Measurements from ENCODE around the gene CLRN3.

CLRN3 gene

DNA sequence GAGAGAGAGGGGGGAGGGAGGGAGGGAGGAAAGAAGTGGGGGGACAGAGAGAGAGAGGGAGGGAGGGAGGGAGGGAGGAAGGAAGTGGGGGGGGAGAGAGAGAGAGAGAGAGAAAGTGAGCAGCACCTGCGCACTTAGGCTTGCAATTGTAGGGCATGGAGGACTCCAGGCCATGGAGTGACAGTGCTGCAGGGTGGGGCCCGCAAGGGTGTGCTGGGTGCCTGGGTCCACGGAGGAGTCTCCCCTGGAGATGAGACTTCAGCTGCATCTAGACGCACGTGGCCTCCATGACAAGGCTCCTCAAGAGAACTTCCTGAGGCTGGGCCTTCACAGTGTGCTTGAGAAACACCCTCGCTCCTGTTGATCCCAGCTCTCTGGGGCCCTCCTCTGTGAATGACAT lies 44.5 kb downstream of the CLRN3 start:
- Histone ChIP-seq H3K4me1 (ENCODE audit: control insufficient read depth in 1 of 2, insufficient read depth in 2 of 2, low read length in 2 of 2) (no peaks in the 10 kb centered on the region), H2BK120ac (ENCODE audit: insufficient read depth, low read length, poor library complexity) (no peak overlapping the region), H2AFZ (ENCODE audit: insufficient read depth, low read length, poor library complexity) (no peak overlapping the region), H3K23ac (ENCODE audit: low read length) (no peak overlapping the region), H3K27me3 (ENCODE audit: insufficient read depth, low read length) (no peaks in the 10 kb centered on the region), H3K79me1 (ENCODE audit: low read length) (no peaks in the 10 kb centered on the region), H3K9me3 (ENCODE audit: insufficient read depth, low read depth, low read length) (peaks cover 3% of the 10 kb centered on the region), H3K4me2 (ENCODE audit: low read length) (no peak overlapping the region), H3K9ac (ENCODE audit: low read length) (no peak overlapping the region), H3K4ac (ENCODE audit: low read depth, low read length) (no peak overlapping the region), H2BK5ac (ENCODE audit: low read depth, low read length, poor library complexity) (no peak overlapping the region), H3K79me2 (ENCODE audit: control insufficient read depth, insufficient read depth, low read length, poor library complexity) (no peaks in the 10 kb centered on the region), H4K12ac (ENCODE audit: low read depth, low read length) (no peak overlapping the region), H3K18ac (ENCODE audit: low read length) (no peak overlapping the region), H3K14ac (ENCODE audit: low read length) (no peak overlapping the region), H3K27ac (ENCODE audit: low read depth, low read length) (no peak overlapping the region), H4K8ac (ENCODE audit: low read depth, low read length) (no peak overlapping the region), H2BK12ac (ENCODE audit: low read length) (no peak overlapping the region), H2AK5ac (ENCODE audit: low read length) (no peak overlapping the region), H3K4me3 (ENCODE audit: low read depth, low read length) (no peak overlapping the region), H3K36me3 (ENCODE audit: control insufficient read depth in 1 of 2, insufficient read depth in 2 of 2, low read length in 2 of 2) (no peaks in the 10 kb centered on the region), H4K91ac (ENCODE audit: low read depth, low read length) (no peak overlapping the region)
- DNase-seq = no peak
- WGBS (ENCODE audit: extremely low coverage, insufficient coverage, insufficient read length) = no CpG with 5 or more reads among the region's 6 CpGs

DNA sequence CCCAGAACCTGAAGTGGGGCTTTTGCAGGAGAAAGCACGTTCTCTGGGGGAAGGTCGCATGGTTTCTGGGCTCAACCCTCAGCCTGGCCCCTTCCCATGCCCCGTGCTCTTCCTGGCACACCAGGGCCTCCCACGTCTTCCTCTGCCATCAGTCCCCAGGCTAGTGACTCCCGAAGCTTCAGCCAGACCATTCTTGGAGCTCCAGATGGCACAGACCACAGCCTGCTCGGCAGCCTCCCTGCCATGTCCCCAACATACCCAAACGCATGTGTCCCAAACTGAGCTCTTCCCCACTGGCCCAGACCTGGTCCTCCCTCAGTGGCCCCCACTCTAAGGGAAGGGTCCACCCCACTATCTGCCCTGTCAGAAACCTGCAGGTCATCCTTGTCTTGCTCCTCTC lies 47.0 kb downstream of the CLRN3 start:
- H3K27ac ChIP-seq (ENCODE audit: low read depth, low read length) = no peak overlapping the region
- H3K23ac ChIP-seq (ENCODE audit: low read length) = no peak overlapping the region
- no peak overlapping the region for H3K4me2 ChIP-seq (ENCODE audit: low read length)
- H3K79me2 ChIP-seq (ENCODE audit: control insufficient read depth, insufficient read depth, low read length, poor library complexity) = no peaks in the 10 kb centered on the region
- H3K27me3 ChIP-seq (ENCODE audit: insufficient read depth, low read length) = no peaks in the 10 kb centered on the region
- no peak for DNase-seq
- peaks cover 3% of the 10 kb centered on the region for H3K9me3 ChIP-seq (ENCODE audit: insufficient read depth, low read depth, low read length)
- no peaks in the 10 kb centered on the region for H3K4me1 ChIP-seq (ENCODE audit: control insufficient read depth in 1 of 2, insufficient read depth in 2 of 2, low read length in 2 of 2)
- no peak overlapping the region for H3K18ac ChIP-seq (ENCODE audit: low read length)
- H3K36me3 ChIP-seq (ENCODE audit: control insufficient read depth in 1 of 2, insufficient read depth in 2 of 2, low read length in 2 of 2) = no peaks in the 10 kb centered on the region
- H3K79me1 ChIP-seq (ENCODE audit: low read length) = no peaks in the 10 kb centered on the region
- no peak overlapping the region for H4K12ac ChIP-seq (ENCODE audit: low read depth, low read length)
- no peak overlapping the region for H2AFZ ChIP-seq (ENCODE audit: insufficient read depth, low read length, poor library complexity)
- H3K4ac ChIP-seq (ENCODE audit: low read depth, low read length) = no peak overlapping the region
- H2BK120ac ChIP-seq (ENCODE audit: insufficient read depth, low read length, poor library complexity) = no peak overlapping the region
- H2AK5ac ChIP-seq (ENCODE audit: low read length) = no peak overlapping the region
- no peak overlapping the region for H2BK12ac ChIP-seq (ENCODE audit: low read length)
- no peak overlapping the region for H3K9ac ChIP-seq (ENCODE audit: low read length)
- no peak overlapping the region for H2BK5ac ChIP-seq (ENCODE audit: low read depth, low read length, poor library complexity)
- H3K4me3 ChIP-seq (ENCODE audit: low read depth, low read length) = no peak overlapping the region
- H3K14ac ChIP-seq (ENCODE audit: low read length) = no peak overlapping the region
- H4K91ac ChIP-seq (ENCODE audit: low read depth, low read length) = no peak overlapping the region
- no peak overlapping the region for H4K8ac ChIP-seq (ENCODE audit: low read depth, low read length)
- no CpG with 5 or more reads among the region's 7 CpGs for WGBS (ENCODE audit: extremely low coverage, insufficient coverage, insufficient read length)

DNA sequence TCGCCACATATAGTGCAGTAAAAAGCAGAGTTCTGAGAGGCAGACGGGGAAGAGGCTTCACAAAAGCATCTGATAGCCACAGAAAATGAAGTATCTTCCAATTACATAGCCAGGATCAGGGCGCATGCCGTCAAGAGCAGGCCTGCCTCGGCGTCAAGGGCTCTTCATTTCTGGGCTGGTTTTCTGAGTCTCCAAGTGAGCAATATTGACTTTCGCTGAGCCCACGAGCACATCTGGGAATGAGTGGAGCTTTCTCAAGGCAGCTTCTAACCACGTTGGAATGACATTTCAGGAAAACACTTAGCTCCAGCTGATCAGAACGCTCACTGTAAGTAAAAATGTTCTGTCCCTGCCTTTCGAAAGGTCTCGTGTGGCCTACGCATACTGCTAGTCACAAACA lies 51.9 kb downstream of the CLRN3 start:
- no peak overlapping the region for H3K4me3 ChIP-seq (ENCODE audit: low read depth, low read length)
- H3K36me3 ChIP-seq (ENCODE audit: control insufficient read depth in 1 of 2, insufficient read depth in 2 of 2, low read length in 2 of 2) = no peaks in the 10 kb centered on the region
- H2BK12ac ChIP-seq (ENCODE audit: low read length) = no peak overlapping the region
- no peak overlapping the region for H3K23ac ChIP-seq (ENCODE audit: low read length)
- H3K9me3 ChIP-seq (ENCODE audit: insufficient read depth, low read depth, low read length) = no peaks in the 10 kb centered on the region
- H2AFZ ChIP-seq (ENCODE audit: insufficient read depth, low read length, poor library complexity) = no peak overlapping the region
- H2AK5ac ChIP-seq (ENCODE audit: low read length) = no peak overlapping the region
- no peak overlapping the region for H3K4ac ChIP-seq (ENCODE audit: low read depth, low read length)
- no CpG with 5 or more reads among the region's 13 CpGs for WGBS (ENCODE audit: extremely low coverage, insufficient coverage, insufficient read length)
- H4K8ac ChIP-seq (ENCODE audit: low read depth, low read length) = no peak overlapping the region
- H3K18ac ChIP-seq (ENCODE audit: low read length) = no peak overlapping the region
- H3K4me1 ChIP-seq (ENCODE audit: control insufficient read depth in 1 of 2, insufficient read depth in 2 of 2, low read length in 2 of 2) = no peaks in the 10 kb centered on the region
- H2BK5ac ChIP-seq (ENCODE audit: low read depth, low read length, poor library complexity) = no peak overlapping the region
- no peak overlapping the region for H3K27ac ChIP-seq (ENCODE audit: low read depth, low read length)
- no peaks in the 10 kb centered on the region for H3K27me3 ChIP-seq (ENCODE audit: insufficient read depth, low read length)
- H3K79me2 ChIP-seq (ENCODE audit: control insufficient read depth, insufficient read depth, low read length, poor library complexity) = no peaks in the 10 kb centered on the region
- H4K12ac ChIP-seq (ENCODE audit: low read depth, low read length) = no peak overlapping the region
- no peak overlapping the region for H2BK120ac ChIP-seq (ENCODE audit: insufficient read depth, low read length, poor library complexity)
- no peak overlapping the region for H3K4me2 ChIP-seq (ENCODE audit: low read length)
- no peaks in the 10 kb centered on the region for H3K79me1 ChIP-seq (ENCODE audit: low read length)
- peak overlapping the region; percentile 36 for H3K9ac ChIP-seq (ENCODE audit: low read length)
- H3K14ac ChIP-seq (ENCODE audit: low read length) = no peak overlapping the region
- no peak for DNase-seq
- H4K91ac ChIP-seq (ENCODE audit: low read depth, low read length) = no peak overlapping the region

DNA sequence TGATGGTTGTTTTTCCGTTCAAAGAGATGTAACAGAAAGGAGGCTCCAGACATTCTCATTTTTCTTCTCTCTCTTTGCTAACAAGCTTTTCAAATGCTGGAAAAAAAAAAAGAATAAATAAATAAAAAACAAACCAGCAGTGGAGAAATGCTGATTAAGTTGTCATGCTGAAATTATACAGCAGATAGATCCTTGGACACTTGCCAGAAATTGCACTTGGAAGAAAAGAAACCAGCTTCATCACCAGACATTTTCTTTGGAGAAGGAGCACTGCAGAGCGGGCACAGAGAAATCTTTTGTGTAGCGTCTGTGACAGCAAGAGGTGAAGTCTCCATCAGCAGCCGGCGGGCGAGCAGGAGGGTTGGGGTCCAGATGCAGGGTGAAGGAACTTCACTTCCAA lies 55.8 kb downstream of the CLRN3 start:
- H3K9ac ChIP-seq (ENCODE audit: low read length) = no peak overlapping the region
- H4K8ac ChIP-seq (ENCODE audit: low read depth, low read length) = no peak overlapping the region
- no peak overlapping the region for H3K4me2 ChIP-seq (ENCODE audit: low read length)
- no peak overlapping the region for H2BK120ac ChIP-seq (ENCODE audit: insufficient read depth, low read length, poor library complexity)
- H3K27ac ChIP-seq (ENCODE audit: low read depth, low read length) = no peak overlapping the region
- H3K79me2 ChIP-seq (ENCODE audit: control insufficient read depth, insufficient read depth, low read length, poor library complexity) = no peaks in the 10 kb centered on the region
- H3K36me3 ChIP-seq (ENCODE audit: control insufficient read depth in 1 of 2, insufficient read depth in 2 of 2, low read length in 2 of 2) = no peaks in the 10 kb centered on the region
- no peak overlapping the region for H3K4me3 ChIP-seq (ENCODE audit: low read depth, low read length)
- no peak overlapping the region for H2BK5ac ChIP-seq (ENCODE audit: low read depth, low read length, poor library complexity)
- H3K9me3 ChIP-seq (ENCODE audit: insufficient read depth, low read depth, low read length) = no peaks in the 10 kb centered on the region
- no peak overlapping the region for H3K4ac ChIP-seq (ENCODE audit: low read depth, low read length)
- H2AK5ac ChIP-seq (ENCODE audit: low read length) = no peak overlapping the region
- H3K23ac ChIP-seq (ENCODE audit: low read length) = no peak overlapping the region
- H3K79me1 ChIP-seq (ENCODE audit: low read length) = no peaks in the 10 kb centered on the region
- no peak overlapping the region for H2BK12ac ChIP-seq (ENCODE audit: low read length)
- no peak overlapping the region for H3K14ac ChIP-seq (ENCODE audit: low read length)
- no peak for DNase-seq
- no peak overlapping the region for H4K91ac ChIP-seq (ENCODE audit: low read depth, low read length)
- no peak overlapping the region for H2AFZ ChIP-seq (ENCODE audit: insufficient read depth, low read length, poor library complexity)
- no CpG with 5 or more reads among the region's 6 CpGs for WGBS (ENCODE audit: extremely low coverage, insufficient coverage, insufficient read length)
- no peak overlapping the region for H3K18ac ChIP-seq (ENCODE audit: low read length)
- H3K27me3 ChIP-seq (ENCODE audit: insufficient read depth, low read length) = no peaks in the 10 kb centered on the region
- no peaks in the 10 kb centered on the region for H3K4me1 ChIP-seq (ENCODE audit: control insufficient read depth in 1 of 2, insufficient read depth in 2 of 2, low read length in 2 of 2)
- no peak overlapping the region for H4K12ac ChIP-seq (ENCODE audit: low read depth, low read length)

All from trophoblast cell (in vitro differentiated cells and primary cell).